B cell (primary cell): ENCODE results near the gene HS6ST3.

Experiments
- CTCF ChIP-seq: fragments of 200-600 bp; IDR thresholded peaks from one replicate; pipeline ENCODE4 v1.8.0; 2022; ENCODE audit warnings: antibody characterized with exemption, mild to moderate bottlenecking
- EZH2 ChIP-seq: IDR thresholded peaks from 2 replicates; pipeline ENCODE4 v1.6.1; 2012; ENCODE audit warnings: borderline replicate concordance, low read depth, mild to moderate bottlenecking, moderate library complexity, low read length; ENCODE audit not compliant: insufficient read depth, poor library complexity, severe bottlenecking

- no peak for TF ChIP-seq CTCF
- TF ChIP-seq EZH2 = no peak
These were observed 209.3 kb downstream of the HS6ST3 start for GRCh38 chr13:96299235-96299634.
